AG08396 (cell line): Measurements from ENCODE around the gene REV1.
A peak's percentile ranks its signal among the peaks of the same experiment; 100 is the strongest.

Source experiments
- DNase-seq: peaks from one replicate; pipeline ENCODE4 v3.0.0; 2012; ENCODE audit warnings: low spot score, mixed read lengths

REV1 gene

DNA sequence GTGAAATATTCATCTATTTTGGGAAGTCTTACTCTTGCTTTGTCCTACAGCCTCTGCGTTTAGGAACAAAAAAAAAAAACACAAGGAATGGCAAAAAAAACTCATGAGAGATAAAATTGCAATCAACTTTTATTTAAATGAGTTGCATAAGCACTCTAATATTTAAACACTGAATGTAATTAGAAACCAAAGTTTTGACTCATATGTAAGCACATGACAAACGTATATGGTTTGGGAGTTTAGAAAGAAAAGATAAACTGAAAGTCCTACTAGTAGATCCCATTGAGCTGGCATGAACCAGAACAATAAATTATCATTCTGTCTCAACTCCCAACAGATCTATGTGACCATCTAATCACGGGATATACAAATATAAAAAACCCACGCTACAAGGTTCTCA, 44.8 kb downstream of the REV1 start:
- no peak for DNase-seq

DNA sequence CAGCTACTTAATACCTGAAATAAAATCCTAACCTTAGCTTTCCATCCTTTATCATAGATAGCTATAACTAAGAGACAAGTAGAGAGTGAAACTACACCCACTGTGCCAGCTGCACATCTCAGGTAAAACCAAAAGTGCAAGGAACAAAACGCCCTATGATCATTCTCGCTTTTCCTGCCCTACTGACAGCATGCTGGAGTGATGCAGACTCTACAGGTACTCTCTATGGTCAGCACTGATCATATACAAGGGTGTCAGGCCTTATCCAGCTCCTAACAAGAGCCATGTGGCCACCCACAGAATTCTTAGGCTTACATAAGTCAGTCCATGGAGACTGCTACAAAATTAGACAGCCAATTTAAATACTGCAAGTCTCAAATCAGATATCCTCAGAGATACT, 45.6 kb downstream of the REV1 start:
- no peak for DNase-seq

DNA sequence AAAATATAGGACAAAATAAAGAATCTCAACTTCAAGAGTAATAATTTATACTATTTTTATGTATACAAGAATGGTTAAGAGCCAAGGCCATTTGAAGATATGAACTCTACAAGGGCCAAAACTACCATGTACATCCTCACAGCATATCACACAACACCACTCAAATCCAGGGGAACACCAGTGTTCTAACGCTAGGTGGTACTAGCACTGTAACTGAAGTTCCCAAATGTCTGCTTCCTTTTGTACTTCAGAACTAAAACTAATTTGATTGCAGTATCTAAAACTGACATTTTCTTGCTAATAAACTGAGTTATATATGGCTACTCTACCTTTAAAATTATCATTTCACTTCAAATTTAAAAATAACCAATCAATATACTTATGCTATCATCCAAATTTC, 47.0 kb downstream of the REV1 start:
- no peak for DNase-seq

DNA sequence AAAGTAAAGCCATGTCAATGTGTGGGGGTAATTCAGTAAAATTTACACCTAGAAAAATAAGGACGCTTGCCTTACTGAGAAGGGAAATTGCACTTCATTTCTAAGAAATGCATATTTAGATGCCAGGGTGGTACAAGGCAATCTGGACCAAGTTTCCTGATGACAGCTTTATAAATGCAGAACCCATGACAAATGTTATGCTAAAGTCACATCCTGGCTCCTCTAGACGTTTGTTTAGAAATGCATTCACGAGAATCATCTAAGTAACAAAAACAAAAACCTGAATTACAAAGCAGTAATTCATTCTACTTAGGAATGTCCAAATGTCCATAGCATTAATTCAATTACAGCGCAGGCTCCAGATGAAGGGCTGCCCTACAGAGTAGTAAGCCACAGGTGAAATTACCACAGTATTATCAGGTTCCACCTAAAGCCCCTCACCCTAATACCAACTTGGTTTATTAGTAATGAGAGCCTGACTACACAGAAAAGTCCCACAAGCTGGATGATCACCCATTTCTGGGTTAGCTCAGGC, 49.8 kb downstream of the REV1 start:
- DNase-seq, result no peak

DNA sequence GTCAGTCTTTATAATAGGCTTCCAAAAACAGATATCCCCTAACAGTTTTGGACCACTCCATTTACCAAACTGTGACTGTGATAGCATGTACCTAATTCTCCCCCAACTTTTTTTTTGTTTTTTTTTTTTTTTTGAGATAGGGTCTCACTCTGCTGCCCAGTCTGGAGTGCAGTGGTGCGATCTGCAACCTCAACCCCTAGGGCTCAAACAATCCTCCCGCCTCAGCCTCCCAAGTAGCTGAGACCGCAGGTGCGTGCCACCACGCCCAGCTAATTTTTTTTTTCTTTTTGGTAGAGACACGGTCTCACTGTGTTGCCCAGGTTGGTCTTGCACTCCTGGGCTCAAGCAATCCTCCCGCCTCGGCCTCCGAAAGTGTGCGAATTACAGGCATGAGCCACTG, 52.9 kb downstream of the REV1 start:
- DNase-seq, result no peak

DNA sequence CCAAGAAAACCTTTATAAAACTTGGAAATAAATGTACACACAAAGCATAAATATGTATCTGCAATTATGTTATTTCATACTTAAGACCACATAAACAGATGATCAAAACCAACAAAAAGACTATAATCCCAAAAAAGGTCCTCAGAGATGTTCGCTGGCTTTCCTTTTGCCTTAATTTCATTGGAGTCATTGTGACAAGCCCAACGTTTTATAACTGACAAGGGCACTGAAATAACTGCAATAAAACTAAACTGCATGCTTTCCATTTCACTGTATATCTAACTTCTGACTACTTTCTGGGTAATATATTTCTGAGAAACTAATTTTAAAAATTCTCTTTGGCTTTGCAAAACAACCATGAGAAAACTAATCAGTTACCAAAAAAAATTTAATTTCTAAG, 56.5 kb downstream of the REV1 start:
- DNase-seq, result no peak

DNA sequence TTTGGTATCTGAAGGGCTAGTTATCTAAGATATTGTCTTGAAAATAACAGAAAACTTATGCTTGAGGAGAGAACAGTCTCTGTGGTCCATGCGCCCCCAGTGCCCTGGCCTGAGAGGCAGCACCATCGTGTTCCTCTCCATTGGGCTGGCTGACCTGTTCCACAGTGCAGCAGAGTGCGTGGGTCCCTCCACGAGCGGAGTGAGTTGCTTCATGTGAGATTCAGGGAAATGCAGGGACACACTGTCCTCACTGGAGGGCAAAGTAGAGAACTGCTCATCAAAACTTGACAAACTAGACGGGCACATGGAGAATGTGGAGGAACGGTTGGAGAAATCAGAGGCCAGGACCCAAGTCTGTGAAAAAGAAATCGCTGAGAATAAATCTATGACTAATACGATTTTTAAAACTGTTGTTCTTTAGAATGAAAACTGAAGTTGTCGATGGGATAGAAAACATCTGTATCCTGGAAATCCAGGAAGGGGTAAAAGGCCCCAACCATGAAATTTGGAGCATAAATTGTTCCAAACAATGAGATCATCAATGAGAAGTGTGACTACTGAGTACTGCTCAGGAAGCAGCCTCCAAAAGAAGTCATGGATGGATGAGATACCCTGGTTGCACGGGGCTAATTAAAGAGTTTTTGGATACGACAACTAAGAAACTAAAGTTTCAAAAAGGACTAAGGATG, 58.1 kb downstream of the REV1 start:
- DNase-seq, result no peak

DNA sequence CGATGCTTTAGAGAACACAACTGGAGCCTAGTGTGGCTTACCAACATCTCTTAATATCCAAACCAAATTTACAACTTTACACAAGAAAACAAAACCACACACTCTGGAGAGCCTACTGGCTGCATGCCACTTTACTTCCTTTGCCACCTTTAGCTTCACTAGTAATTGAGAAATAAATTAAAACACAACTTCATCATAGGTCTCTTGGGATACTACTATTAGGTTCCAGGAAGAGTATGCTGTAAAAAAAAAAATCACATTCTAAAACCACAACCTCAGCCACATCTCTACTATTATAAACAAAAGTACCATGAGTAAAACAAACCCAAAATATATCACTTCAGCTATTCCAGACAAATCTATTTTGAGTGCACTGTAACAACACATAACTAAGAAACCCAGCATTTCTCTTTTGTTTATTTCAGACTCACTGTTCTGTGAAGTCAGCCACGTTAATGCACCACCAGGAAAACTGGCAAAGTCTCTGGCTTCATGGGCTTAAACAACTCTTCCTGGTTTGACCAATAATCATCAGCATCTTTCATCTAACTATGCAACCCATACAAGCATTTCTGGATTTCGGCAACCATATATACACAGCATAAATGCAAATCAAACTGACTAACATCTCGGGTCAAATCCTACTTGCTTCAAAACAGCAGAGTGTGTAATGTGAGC, 59.1 kb downstream of the REV1 start:
- peak; percentile 48 for DNase-seq

DNA sequence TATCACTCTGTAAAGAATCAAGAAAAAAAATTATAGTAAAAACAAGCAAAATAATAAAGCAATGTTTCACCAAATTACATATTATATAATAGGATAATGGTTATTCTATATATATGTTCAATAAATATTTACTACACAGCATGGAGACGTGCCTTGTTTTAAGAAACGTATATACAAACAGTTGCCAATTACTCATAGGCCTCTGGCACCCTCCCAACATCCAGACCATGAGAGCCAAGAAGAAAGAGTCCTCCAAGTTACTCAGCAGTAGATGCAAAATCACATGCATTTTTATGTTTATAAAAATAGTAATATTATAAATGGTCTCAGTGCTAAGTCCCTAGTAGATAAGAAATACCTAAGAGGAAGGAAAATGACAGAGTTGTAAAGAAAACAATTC, 64.8 kb downstream of the REV1 start:
- DNase-seq, result no peak

DNA sequence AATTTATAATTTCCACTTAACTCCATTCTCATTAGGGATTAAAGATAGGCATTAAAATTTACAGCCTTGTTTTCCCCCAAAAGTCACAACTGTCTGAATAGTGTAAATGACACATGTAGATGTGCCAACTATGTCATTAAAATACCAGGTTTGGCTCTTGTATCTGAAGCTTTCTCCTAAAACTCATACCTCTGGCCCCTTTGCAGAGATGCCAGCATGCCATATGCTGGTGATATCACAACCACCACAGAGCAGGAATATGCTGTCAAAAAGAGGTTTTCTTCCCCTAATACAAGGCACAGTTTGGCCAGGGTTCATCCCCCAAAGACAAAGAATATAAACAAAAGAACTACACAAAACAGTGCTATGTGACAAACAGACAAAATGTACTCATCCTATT, 65.4 kb downstream of the REV1 start:
- DNase-seq, result no peak

DNA sequence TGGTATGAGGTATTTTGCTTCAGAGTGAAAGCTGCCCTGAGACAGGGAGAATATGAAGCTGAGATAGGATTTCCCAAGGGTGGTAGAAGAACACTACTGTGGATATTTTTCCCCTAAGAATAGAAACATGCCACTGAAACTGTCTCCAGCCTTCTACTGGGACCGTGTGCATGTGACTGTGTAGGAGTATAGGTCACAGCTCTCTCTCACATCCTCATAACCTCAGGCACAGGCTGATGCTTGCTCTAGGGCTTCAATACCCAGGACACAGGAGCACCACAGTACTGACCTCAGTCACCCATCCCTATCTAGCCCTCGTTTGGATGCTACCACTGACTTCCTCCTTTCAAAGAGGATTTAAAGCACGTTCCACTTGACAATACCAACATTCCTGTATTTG, 67.2 kb downstream of the REV1 start:
- DNase-seq, result no peak

DNA sequence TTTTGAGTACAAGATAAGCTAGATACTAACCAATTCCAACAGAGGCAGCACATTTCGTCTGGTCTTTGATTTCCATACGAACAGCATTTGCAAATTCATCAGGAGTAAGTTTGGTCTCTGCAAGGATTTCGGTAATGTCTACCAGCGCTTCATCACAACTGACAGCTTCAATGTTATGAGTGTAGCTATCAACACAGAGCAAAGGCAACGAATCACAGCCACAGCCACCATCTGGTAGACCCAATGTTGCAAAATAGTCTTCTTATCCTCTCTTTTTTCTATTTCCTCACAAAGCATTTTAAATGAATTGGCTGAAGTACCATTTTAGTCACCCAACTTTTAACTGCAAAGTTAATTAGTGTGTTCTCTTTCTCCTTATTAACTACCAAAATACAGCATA, 68.3 kb downstream of the REV1 start:
- no peak for DNase-seq

DNA sequence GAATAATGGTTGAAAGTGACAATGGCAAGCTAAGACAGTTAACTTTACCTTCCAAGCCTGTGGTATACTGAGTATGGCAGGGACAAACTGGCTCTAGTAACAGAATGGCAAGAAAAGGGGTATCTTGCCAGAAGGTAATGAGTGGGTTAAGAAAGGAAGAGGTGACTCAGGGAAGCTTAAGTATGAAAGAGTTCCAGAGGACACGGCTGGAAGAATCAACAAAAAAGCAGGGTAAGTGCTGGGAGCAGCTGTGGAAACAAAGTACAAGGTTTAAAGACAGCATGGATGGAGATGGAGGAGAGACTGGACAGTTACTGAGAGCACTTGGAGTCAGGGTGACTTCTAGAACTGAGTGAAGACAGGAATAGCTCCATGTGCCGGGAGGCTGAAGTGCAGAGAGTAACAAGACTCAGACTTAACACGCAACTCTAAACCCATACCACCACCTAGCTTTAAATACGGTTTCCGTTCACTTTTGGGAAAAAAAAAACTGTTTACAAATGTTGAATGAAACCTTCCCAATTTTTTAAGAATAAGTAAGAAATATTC, 69.0 kb downstream of the REV1 start:
- DNase-seq, result no peak

DNA sequence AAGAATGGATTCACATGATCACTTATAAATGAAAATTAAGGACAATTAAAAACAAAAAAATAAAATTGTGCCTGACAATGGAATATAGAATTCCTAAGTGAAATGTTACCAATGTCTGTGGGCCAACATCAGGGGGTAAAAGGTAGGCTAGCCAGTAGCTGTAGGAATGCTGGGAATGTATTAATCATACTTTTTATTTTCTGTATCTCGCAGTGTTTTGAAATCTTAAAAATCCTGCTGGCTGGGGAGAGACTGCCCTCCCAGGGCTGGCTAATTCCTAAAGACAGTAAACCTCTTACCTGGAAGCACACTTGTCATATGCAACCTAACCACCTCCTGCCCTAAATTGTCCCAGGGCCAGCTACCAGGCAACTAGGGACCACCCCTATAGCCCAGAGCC, 69.8 kb downstream of the REV1 start:
- DNase-seq, result peak; percentile 20

DNA sequence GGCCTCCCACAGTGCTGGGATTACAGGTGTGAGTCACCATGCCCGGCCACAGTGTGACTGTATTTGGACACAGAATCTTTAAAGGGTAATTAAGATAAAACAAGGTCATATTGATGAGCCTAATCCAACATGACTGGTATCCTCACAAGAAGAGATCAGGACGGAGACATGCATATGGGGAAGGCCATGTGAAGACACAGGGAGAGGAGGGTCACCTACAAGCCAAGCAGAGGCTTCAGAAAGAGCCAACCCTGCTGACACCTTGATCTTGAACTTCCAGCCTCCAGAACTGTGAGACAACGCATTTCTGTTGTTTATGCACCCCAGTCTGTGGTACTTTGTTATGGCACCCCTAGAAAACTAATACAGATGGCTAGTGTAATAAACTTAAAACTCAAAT, 72.4 kb downstream of the REV1 start:
- no peak for DNase-seq

DNA sequence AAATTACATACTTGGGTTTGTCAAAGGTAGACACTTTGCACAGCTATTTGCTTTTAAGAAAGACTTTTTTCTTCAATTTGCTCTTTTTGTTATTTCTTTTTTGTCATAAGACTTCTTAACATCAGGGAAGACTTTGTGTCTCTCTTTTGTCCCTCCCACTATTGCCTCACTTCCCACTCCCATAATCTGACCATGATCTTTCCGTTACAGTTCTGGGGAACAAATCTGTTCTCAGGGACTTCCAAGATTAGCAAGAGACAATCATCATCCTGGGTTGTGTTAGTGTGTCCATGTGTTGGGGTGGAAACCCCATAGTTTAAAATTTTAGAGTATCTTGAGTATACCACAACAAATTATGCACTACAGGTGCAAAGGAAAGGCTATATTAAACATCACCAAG, 75.3 kb downstream of the REV1 start:
- DNase-seq, result no peak

DNA sequence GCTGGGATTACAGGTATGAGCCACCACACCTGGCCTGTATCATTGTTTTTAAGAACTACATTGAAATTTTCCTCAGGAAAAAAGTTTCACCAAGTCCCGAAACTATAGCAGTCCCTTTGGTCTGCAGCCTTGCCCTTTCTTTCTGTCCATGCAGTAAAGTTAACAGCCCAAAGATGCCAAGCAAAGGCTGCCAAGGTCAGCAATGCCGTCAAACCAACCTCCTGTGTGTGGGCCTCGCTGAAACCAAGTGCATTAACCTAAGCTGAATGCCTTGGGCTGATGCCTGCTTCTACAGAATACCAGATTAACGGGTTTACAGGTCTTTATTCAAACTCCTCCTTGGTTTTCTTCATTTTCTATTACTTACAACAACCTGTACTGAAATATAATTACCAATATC, 79.5 kb downstream of the REV1 start:
- DNase-seq, result no peak

DNA sequence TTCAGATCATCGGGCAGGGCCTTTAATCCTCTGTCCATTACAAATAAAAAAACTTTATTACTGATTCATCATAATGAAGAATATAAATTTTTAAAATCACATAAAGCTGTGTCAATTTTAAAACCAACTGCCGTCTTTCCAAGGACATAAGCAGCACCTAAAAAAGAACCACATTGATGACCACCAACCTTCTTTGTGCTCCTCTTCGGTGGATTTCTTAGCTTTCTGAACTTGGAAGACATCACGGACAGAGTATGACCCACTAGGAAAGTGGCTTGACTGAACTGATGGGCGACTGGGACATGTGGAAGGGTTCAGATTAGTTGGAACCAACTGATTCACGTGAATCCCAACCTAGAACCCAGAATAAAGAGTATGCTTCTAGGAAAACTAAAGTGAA, 83.7 kb downstream of the REV1 start:
- DNase-seq, result no peak

DNA sequence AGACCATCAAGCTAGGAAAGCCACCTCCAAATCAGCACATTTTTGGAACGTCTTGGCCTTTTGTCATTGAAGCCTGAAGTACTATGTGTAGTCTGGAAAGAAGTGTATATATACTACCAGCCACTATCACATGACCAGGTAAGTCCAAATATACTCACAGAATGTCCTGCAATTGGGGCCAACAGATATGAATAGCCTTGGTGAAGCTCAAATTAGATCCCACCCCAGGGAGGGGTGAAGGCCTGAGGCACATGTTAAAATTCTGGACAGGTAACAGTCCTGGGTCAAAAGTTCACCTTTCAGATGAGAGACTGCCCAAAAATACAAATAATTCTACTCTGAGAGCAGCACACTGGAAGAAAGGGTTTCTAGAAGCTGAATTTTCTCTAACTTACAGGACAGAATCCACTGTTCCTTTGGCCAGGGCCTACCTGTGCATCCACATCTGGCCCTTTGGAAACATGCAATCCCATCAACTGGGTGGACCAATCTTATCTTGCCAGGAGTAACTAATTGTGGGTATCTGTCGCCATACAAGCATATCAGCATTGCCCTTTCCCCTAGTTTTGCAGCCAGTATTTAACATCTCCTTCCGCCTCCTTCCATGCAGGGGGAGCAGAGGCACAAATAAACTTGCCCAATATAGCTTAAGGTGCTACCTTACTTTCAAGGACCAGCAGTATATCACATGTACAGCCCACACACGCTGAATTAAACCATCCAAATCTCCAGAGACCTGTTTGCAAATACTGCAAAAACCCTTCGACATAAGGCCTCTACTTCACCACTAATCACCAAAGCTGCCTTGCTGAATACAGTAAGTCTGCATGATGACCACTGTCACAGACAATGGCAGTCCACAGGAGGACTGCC, 84.8 kb downstream of the REV1 start:
- no peak for DNase-seq

DNA sequence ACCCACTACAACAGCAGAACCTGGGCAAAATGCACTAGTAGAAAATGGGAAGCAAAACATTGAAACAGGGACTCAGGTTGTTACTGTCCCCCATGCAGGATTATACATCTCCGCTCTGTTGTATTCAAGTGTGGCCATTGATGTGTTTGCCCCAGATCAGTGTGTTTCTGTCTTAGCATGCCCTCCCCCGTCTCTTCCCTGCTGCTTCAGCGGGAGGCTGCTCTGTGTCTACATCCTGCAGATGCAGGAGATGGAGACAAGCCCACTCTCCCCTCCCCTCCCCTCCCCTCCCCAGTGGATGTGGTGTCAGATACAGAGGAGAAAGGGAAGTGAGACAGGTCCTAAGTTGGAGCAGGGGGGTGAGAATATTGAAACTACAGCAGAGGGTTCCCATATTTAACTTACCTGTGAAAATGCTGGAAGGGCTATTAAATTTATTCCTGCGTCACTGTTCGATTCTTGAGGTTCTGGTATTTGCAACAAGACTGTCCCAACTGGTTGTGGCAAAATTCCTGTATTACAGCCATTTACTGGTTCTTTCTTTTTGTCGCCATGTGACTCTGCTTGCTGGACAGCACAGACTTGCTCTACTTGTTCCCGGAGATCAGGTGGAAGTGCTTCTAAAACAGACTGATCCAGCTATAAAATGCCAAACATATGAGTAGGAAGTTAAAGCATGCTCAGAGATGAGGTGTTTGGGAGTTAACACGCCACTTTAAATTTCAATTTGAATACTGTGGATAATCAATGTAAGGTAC, 85.6 kb downstream of the REV1 start:
- no peak for DNase-seq

DNA sequence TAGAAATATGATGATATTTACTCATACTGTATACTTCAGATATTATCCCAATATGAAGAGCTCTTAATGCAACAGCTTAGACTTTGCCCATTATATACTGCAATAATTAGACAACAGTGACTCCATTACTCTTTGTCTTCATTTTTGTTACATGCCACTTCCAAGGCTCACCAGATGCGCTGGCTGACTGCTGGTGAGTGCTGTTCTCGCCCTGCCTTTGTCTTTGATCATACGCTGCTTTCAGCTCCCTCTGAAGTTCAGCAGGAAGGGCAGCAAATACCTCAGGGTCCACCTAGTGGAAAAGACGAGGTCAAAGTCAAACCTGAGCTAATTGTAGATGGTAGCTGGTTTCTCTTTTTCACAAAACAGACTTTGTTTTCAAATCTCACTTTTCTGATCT, 86.3 kb downstream of the REV1 start:
- DNase-seq, result no peak

DNA sequence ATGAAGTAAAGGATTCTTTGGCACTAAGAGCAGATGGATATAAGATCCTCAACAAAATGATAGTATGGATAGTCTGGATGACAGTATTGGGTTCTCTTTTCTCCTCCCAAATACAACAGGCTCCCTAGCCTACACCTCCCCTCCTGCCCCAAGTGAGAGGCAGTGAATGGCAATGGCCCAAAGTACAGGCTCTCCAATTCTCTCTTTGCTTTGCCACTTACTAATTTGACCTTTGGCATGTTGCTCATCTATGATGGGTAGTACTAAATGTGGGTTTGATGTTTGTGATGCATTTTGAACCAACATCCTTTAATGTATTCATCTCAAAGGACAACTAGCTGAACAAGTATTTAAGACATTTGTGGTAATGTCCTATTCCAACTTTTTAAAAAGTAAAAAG, 86.7 kb downstream of the REV1 start:
- no peak for DNase-seq
